Cerebellar cortex (tissue), 1 donor: ENCODE results near the gene CD63.

ENCODE experiments used
- DNase-seq: peaks from one replicate; pipeline ENCODE4 v3.0.0-alpha.2; 2015; ENCODE audit warnings: low spot score

CD63 gene

GRCh38 chr12:55720894-55721444 lies 7.8 kb downstream of the CD63 start:
- DNase-seq = peak; percentile 63

GRCh38 chr12:55720071-55720564 lies 8.7 kb downstream of the CD63 start, which contains the start of gene RDH5:
TSS of gene RDH5 (plus strand) at chr12:55720393. CDS start at chr12:55721185, 792 bp downstream.
- DNase-seq = no peak

GRCh38 chr12:55719371-55719770 lies 9.4 kb downstream of the CD63 start:
- no peak for DNase-seq

- DNase-seq = no peak
Observed at GRCh38 chr12:55718624-55719275, 10.1 kb downstream of the CD63 start.

- no peak for DNase-seq
Observed at GRCh38 chr12:55718015-55718414, 10.8 kb downstream of the CD63 start.

- DNase-seq = no peak
Observed at GRCh38 chr12:55717011-55718007, 11.5 kb downstream of the CD63 start.

GRCh38 chr12:55716582-55716957 lies 12.2 kb downstream of the CD63 start:
- no peak for DNase-seq

- DNase-seq = peak; percentile 93
Observed at GRCh38 chr12:55715833-55716581, 12.8 kb downstream of the CD63 start, which contains the start of gene BLOC1S1. TSS of gene BLOC1S1 (plus strand) at chr12:55716046. CDS start at chr12:55716052, 6 bp downstream.

GRCh38 chr12:55715169-55715764 lies 13.5 kb downstream of the CD63 start:
- no peak for DNase-seq

- DNase-seq = no peak
Observed at GRCh38 chr12:55713721-55714120, 15.1 kb downstream of the CD63 start.

- no peak for DNase-seq
Observed at GRCh38 chr12:55712700-55713415, 16.0 kb downstream of the CD63 start.

- no peak for DNase-seq
Observed at GRCh38 chr12:55711786-55712553, 16.8 kb downstream of the CD63 start.

- no peak for DNase-seq
Observed at GRCh38 chr12:55708695-55709233, 20.0 kb downstream of the CD63 start.

GRCh38 chr12:55707841-55708694 lies 20.7 kb downstream of the CD63 start, which contains the start of gene ITGA7:
TSS of gene ITGA7 (minus strand) at chr12:55707904. CDS start at chr12:55707682, 222 bp downstream.
- peak; percentile 59 for DNase-seq

- no peak for DNase-seq
Observed at GRCh38 chr12:55707219-55707671, 21.6 kb downstream of the CD63 start.

- no peak for DNase-seq
Observed at GRCh38 chr12:55706568-55707218, 22.1 kb downstream of the CD63 start.

GRCh38 chr12:55705782-55706402 lies 22.9 kb downstream of the CD63 start:
- no peak for DNase-seq
